K562 (cell line): ENCODE data around the gene GOSR1. TPM values are rescaled to one million over a fixed set of nuclear protein-coding genes. Genes with fewer than 3 reads are reported as not detected.

Experiments
- CBX8 ChIP-seq: fragments of 200-600 bp; sonication (generic); IDR thresholded peaks from 2 replicates; pipeline ENCODE4 v1.6.1; 2012; ENCODE audit warnings: borderline replicate concordance, mixed run types, low read depth, mild to moderate bottlenecking, moderate library complexity, mixed read lengths, low read length, control low read depth, inconsistent platforms; ENCODE audit not compliant: poor library complexity, severe bottlenecking; ENCODE audit errors: extremely low read depth
- CHD4 ChIP-seq: fragments of 200-600 bp; sonication (generic); IDR thresholded peaks from 3 replicates; pipeline ENCODE4 v1.6.1; 2012; ENCODE audit warnings: low read depth, mild to moderate bottlenecking, mixed read lengths, low read length, inconsistent platforms; ENCODE audit not compliant: insufficient read depth, insufficient replicate concordance, poor library complexity, severe bottlenecking
- E2F3 ChIP-seq: fragments of 250-450 bp; sonication (Bioruptor Pico); IDR thresholded peaks from 2 replicates; pipeline ENCODE4 v1.4.0; 2020; ENCODE audit warnings: mild to moderate bottlenecking
- ETV5 ChIP-seq: sonication (generic); formaldehyde crosslinking; IDR thresholded peaks from 2 replicates; pipeline ENCODE4 v1.4.0; 2020; ENCODE audit warnings: low read depth, mild to moderate bottlenecking, missing genetic modification reagents
- ETV6 ChIP-seq, 3 experiments: fragments of 150-350 bp in 1 of 3; sonication (generic) in 1 of 3; formaldehyde crosslinking in 1 of 3; IDR thresholded peaks; 2 replicates each; pipeline versions ENCODE4 v1.6.1 to v1.8.0; 2014 to 2022; ENCODE audit warnings: borderline replicate concordance in 2 of 3, low read depth in 2 of 3, antibody characterized with exemption in 1 of 3, low read length in 1 of 3, mild to moderate bottlenecking in 1 of 3, missing genetic modification reagents in 1 of 3
- FOXM1 ChIP-seq, 2 experiments: fragments of 450-650 bp in 1 of 2; sonication (generic) in 1 of 2; formaldehyde crosslinking in 1 of 2; IDR thresholded peaks; 2 replicates each; pipeline versions ENCODE4 v1.6.1 to v1.9.0; 2017 to 2022; ENCODE audit warnings: low read depth in 2 of 2, mild to moderate bottlenecking in 2 of 2, missing genetic modification reagents in 1 of 2, moderate library complexity in 1 of 2
- HES1 ChIP-seq: fragments of 450-650 bp; IDR thresholded peaks from 2 replicates; pipeline ENCODE4 v1.6.1; 2016; ENCODE audit warnings: low read depth, mild to moderate bottlenecking, moderate library complexity
- HNRNPH1 ChIP-seq: fragments of 200-400 bp; formaldehyde crosslinking; optimal IDR thresholded peaks from 2 replicates; pipeline ENCODE3; 2017; ENCODE audit warnings: low read depth, mild to moderate bottlenecking, low read length, moderate library complexity
- KDM4B ChIP-seq, 2 experiments: fragments of 450-650 bp in 1 of 2; sonication (generic) in 1 of 2; IDR thresholded peaks; 2 replicates each; pipeline ENCODE4 v1.6.1; 2016 to 2017; ENCODE audit warnings: borderline replicate concordance in 2 of 2, antibody characterized with exemption in 1 of 2, low read depth in 1 of 2, mild to moderate bottlenecking in 1 of 2
- LARP7 ChIP-seq: fragments of 450-650 bp; IDR thresholded peaks from 2 replicates; pipeline ENCODE4 v1.6.1; 2016
- MED1 ChIP-seq: sonication (generic); formaldehyde crosslinking; IDR thresholded peaks from 2 replicates; pipeline ENCODE4 v1.8.1; 2023; ENCODE audit warnings: missing genetic modification reagents, borderline replicate concordance
- MIER1 ChIP-seq: fragments of 450-650 bp; IDR thresholded peaks from 2 replicates; pipeline ENCODE4 v1.6.1; 2016; ENCODE audit warnings: antibody characterized with exemption, mild to moderate bottlenecking, low read depth
- MTA1 ChIP-seq: fragments of 450-650 bp; IDR thresholded peaks from 2 replicates; pipeline ENCODE4 v1.6.1; 2017; ENCODE audit warnings: borderline replicate concordance
- NCOA1 ChIP-seq: fragments of 450-650 bp; IDR thresholded peaks from 2 replicates; pipeline ENCODE4 v1.6.1; 2016; ENCODE audit warnings: low read depth
- NONO ChIP-seq, 2 experiments: fragments of 200-400 bp in 1 of 2; fragments of 450-650 bp in 1 of 2; formaldehyde crosslinking in 1 of 2; IDR thresholded peaks; 2 replicates each; pipeline ENCODE4 v1.6.1; 2017; ENCODE audit warnings: low read depth in 2 of 2, mild to moderate bottlenecking in 2 of 2, moderate library complexity in 2 of 2, low read length in 1 of 2
- SFPQ ChIP-seq: fragments of 200-400 bp; formaldehyde crosslinking; IDR thresholded peaks from 2 replicates; pipeline ENCODE4 v1.6.1; 2017; ENCODE audit warnings: mild to moderate bottlenecking, low read depth, low read length, moderate library complexity
- WHSC1 ChIP-seq: IDR thresholded peaks from one replicate; pipeline ENCODE4 v1.6.1; 2012; ENCODE audit warnings: low read length, control low read depth, inconsistent platforms
- XRCC4 ChIP-seq: IDR thresholded peaks from one replicate; pipeline ENCODE4 v1.6.1; 2011; ENCODE audit not compliant: insufficient read depth, insufficient read length; ENCODE audit errors: extremely low read depth
- ZNF124 ChIP-seq: sonication (generic); formaldehyde crosslinking; IDR thresholded peaks from 2 replicates; pipeline ENCODE4 v1.8.1; 2022; ENCODE audit warnings: missing genetic modification reagents
- ZNF143 ChIP-seq: sonication (generic); formaldehyde crosslinking; IDR thresholded peaks from 2 replicates; pipeline ENCODE4 v1.9.0; 2022; ENCODE audit warnings: mild to moderate bottlenecking, missing genetic modification reagents
- ZNF780A ChIP-seq: fragments of 250-450 bp; sonication (Bioruptor Pico); IDR thresholded peaks from 2 replicates; pipeline ENCODE4 v1.5.0; 2021; ENCODE audit warnings: mild to moderate bottlenecking
- polyA plus RNA-seq, 8 experiments: library from polyadenylated mRNA; depleted of rRNA in 4 of 8; stranded (reverse) in 5 of 8; unstranded in 3 of 8; fragments of >200 nt; fragmentation: Nextera tagmentation in 2 of 8; fragmentation: Illumina TruSeq in 1 of 8; extraction: Ambion mirVana in 2 of 8; extraction: Trizol in 1 of 8; gene quantifications; 2 replicates each; pipeline versions ENCODE4 v1.2.1 to v1.2.3, GENCODE V29; 2011 to 2014; ENCODE audit warnings: inconsistent platforms in 1 of 8, missing spikeins in 1 of 8
- total RNA-seq, 7 experiments: library from RNA; depleted of rRNA in 6 of 7; stranded (reverse); fragments of >200 nt in 6 of 7; fragmentation: Illumina TruSeq in 2 of 7; extraction: Trizol in 2 of 7; gene quantifications; 2 replicates each; pipeline versions ENCODE4 v1.2.1 to v1.2.3, GENCODE V29; 2011 to 2021; ENCODE audit warnings: low replicate concordance in 1 of 7
- TF ChIP-seq, protein P1 (sequence below): fragments of 450-650 bp; IDR thresholded peaks from 2 replicates; pipeline ENCODE4 v1.6.1; 2016
- TF ChIP-seq, protein P2 (sequence below), 2 experiments: fragments of 200-800 bp in 1 of 2; sonication (Bioruptor generic) in 1 of 2; sonication (generic) in 1 of 2; formaldehyde crosslinking in 1 of 2; IDR thresholded peaks in 1 of 2; conservative IDR thresholded peaks in 1 of 2; 2 replicates each; pipeline versions ENCODE4 v1.5.0 to v1.6.1; 2016 to 2020; ENCODE audit warnings: missing compliant biosample characterization in 1 of 2, missing genetic modification characterization in 1 of 2, missing genetic modification reagents in 1 of 2

GOSR1 gene
- total and polyA plus RNA-seq, 9 of the 15 experiments (the other 6 are each of a cell fraction or from before 2014, with no cell fraction given) = 17.6 to 95.5 (median 33.3) TPM

- TF ChIP-seq, protein P1, sequence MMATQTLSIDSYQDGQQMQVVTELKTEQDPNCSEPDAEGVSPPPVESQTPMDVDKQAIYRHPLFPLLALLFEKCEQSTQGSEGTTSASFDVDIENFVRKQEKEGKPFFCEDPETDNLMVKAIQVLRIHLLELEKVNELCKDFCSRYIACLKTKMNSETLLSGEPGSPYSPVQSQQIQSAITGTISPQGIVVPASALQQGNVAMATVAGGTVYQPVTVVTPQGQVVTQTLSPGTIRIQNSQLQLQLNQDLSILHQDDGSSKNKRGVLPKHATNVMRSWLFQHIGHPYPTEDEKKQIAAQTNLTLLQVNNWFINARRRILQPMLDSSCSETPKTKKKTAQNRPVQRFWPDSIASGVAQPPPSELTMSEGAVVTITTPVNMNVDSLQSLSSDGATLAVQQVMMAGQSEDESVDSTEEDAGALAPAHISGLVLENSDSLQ = peak; percentile 67
- no peak for TF ChIP-seq XRCC4
- TF ChIP-seq ZNF780A (CRISPR knock-in tag) = no peak
- 0 out of 2 replicates have a peak, but pooled peaks have one; percentile 77 for TF ChIP-seq LARP7
- TF ChIP-seq KDM4B (IDR thresholded peaks at IDR 0.05; ENCODE audit: borderline replicate concordance in 2 of 2, low read depth in 1 of 2) = no peak
- peak; percentile 55; the same call in 1 of the 2 replicates for TF ChIP-seq HES1
- no peak for TF ChIP-seq E2F3 (CRISPR knock-in tag)
- TF ChIP-seq ZNF124 = no peak
- TF ChIP-seq ETV5 (CRISPR knock-in tag) = no peak
- no peak for TF ChIP-seq CBX8
- TF ChIP-seq ZNF143 = no peak
- TF ChIP-seq MED1 (CRISPR knock-in tag) = no peak
- no peak for TF ChIP-seq NCOA1
- TF ChIP-seq SFPQ = no peak
- TF ChIP-seq HNRNPH1 = no peak
- TF ChIP-seq, protein P2, sequence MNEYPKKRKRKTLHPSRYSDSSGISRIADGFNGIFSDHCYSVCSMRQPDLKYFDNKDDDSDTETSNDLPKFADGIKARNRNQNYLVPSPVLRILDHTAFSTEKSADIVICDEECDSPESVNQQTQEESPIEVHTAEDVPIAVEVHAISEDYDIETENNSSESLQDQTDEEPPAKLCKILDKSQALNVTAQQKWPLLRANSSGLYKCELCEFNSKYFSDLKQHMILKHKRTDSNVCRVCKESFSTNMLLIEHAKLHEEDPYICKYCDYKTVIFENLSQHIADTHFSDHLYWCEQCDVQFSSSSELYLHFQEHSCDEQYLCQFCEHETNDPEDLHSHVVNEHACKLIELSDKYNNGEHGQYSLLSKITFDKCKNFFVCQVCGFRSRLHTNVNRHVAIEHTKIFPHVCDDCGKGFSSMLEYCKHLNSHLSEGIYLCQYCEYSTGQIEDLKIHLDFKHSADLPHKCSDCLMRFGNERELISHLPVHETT (CRISPR knock-in tag; conservative IDR thresholded peaks at IDR 0.05 in 1 of 2, IDR thresholded peaks at IDR 0.05 in 1 of 2) = no peak
- TF ChIP-seq MTA1 = peak; percentile 72; the same call in 1 of the 2 replicates
- TF ChIP-seq WHSC1 = no peak
- TF ChIP-seq CHD4 = no peak
- TF ChIP-seq MIER1 = no peak
- no peak for TF ChIP-seq FOXM1 (IDR thresholded peaks at IDR 0.05; ENCODE audit: low read depth)
- no peak for TF ChIP-seq FOXM1 (CRISPR knock-in tag; IDR thresholded peaks at IDR 0.05; ENCODE audit: low read depth)
- no peak for TF ChIP-seq ETV6 (IDR thresholded peaks at IDR 0.05; ENCODE audit: borderline replicate concordance in 1 of 2, low read depth in 2 of 2, low read length in 1 of 2)
- TF ChIP-seq ETV6 (CRISPR knock-in tag; IDR thresholded peaks at IDR 0.05; ENCODE audit: borderline replicate concordance) = no peak
- TF ChIP-seq NONO (IDR thresholded peaks at IDR 0.05; ENCODE audit: low read depth in 2 of 2, low read length in 1 of 2) = no peak
These were observed 504 bp upstream of the GOSR1 start (continued) for GRCh38 chr17:30476726-30477082.
